PC-3 (cell line): ENCODE results near the gene FKBP9. TPM values are rescaled to one million over a fixed set of nuclear protein-coding genes. Genes with fewer than 3 reads are reported as not detected.

ENCODE experiments used
- ATAC-seq: fragments of 200-7000 bp; cut with Tn5 transposase; 2 replicates; pipeline ENCODE4 v1.9.1; 2020; ENCODE audit warnings: mild to moderate bottlenecking, moderate library complexity
- BruUV-seq: library from RNA; stranded (reverse); fragments of 400-500 nt; replicated peaks from 2 replicates; lab custom pipeline; 2021; lab: Mats Ljungman, UMichigan
- CTCF ChIA-PET: fragments of 300-600 bp; sonication (Branson Sonifier 250); formaldehyde crosslinking; loops from one replicate; lab custom pipeline; 2022; ENCODE audit warnings: antibody characterized with exemption; lab: Charles Lee
- POLR2A ChIA-PET: fragments of 300-600 bp; sonication (Branson Sonifier 250); formaldehyde crosslinking; loops from one replicate; lab custom pipeline; 2022; ENCODE audit warnings: antibody characterized with exemption; ENCODE audit not compliant: unreplicated experiment; lab: Charles Lee
- DNase-seq: peaks from one replicate; pipeline ENCODE4 v3.0.0-alpha.2; 2015
- H2AFZ ChIP-seq: fragments of 300-600 bp; sonication (generic); 2 replicates; pipeline ENCODE4 v1.6.0; 2016; ENCODE audit warnings: antibody characterized with exemption, low read length
- H3F3A ChIP-seq: fragments of 300-600 bp; sonication (generic); one replicate; pipeline ENCODE4 v1.6.0; 2017; ENCODE audit warnings: antibody characterized with exemption, low read length, control low read depth, mild to moderate bottlenecking; ENCODE audit not compliant: unreplicated experiment
- H3K27ac ChIP-seq: fragments of 300-600 bp; sonication (generic); 2 replicates; pipeline ENCODE4 v1.5.1; 2016; ENCODE audit warnings: mild to moderate bottlenecking, low read length
- H3K27me3 ChIP-seq: fragments of 300-600 bp; sonication (generic); 2 replicates; pipeline ENCODE4 v1.6.1; 2016; ENCODE audit warnings: low read length, mixed read lengths
- H3K36me3 ChIP-seq: fragments of 300-600 bp; sonication (generic); 2 replicates; pipeline ENCODE4 v1.6.1; 2016; ENCODE audit warnings: low read depth, mixed run types, low read length, mixed read lengths
- H3K4me1 ChIP-seq: fragments of 300-600 bp; sonication (generic); 2 replicates; pipeline ENCODE4 v1.5.1; 2016; ENCODE audit warnings: low read length; ENCODE audit not compliant: insufficient read depth
- H3K4me2 ChIP-seq: fragments of 300-600 bp; sonication (generic); 2 replicates; pipeline ENCODE4 v1.6.0; 2016; ENCODE audit warnings: low read length
- H3K4me3 ChIP-seq: fragments of 300-600 bp; sonication (generic); 2 replicates; pipeline ENCODE4 v1.5.1; 2016; ENCODE audit warnings: mild to moderate bottlenecking, low read length, mixed read lengths
- H3K79me2 ChIP-seq: fragments of 300-600 bp; sonication (generic); 2 replicates; pipeline ENCODE4 v1.6.1; 2017; ENCODE audit warnings: low read length, mixed read lengths
- H3K9ac ChIP-seq: fragments of 300-600 bp; sonication (generic); 2 replicates; pipeline ENCODE4 v1.6.0; 2016; ENCODE audit warnings: mild to moderate bottlenecking, low read length
- H3K9me2 ChIP-seq: fragments of 300-600 bp; sonication (generic); replicated peaks from 2 replicates; pipeline ENCODE4 v1.6.1; 2016; ENCODE audit warnings: mixed run types, low read length, mixed read lengths
- H3K9me3 ChIP-seq: fragments of 300-600 bp; sonication (generic); 2 replicates; pipeline ENCODE4 v1.6.1; 2016; ENCODE audit warnings: low read length, mixed read lengths
- H4K20me1 ChIP-seq: fragments of 300-600 bp; sonication (generic); 2 replicates; pipeline ENCODE4 v1.6.1; 2016; ENCODE audit warnings: low read length, mixed read lengths
- EZH2 ChIP-seq: fragments of 300-600 bp; sonication (generic); IDR thresholded peaks from one replicate; pipeline ENCODE4 v1.6.1; 2017; ENCODE audit warnings: antibody characterized with exemption, mild to moderate bottlenecking, low read length; ENCODE audit not compliant: unreplicated experiment
- EZH2phosphoT487 ChIP-seq: fragments of 300-600 bp; sonication (generic); IDR thresholded peaks from 2 replicates; pipeline ENCODE4 v1.6.1; 2018; ENCODE audit warnings: mild to moderate bottlenecking, antibody characterized with exemption, low read length, borderline replicate concordance
- intact Hi-C: fragments of 100-400 bp; cut with micrococcal nuclease; formaldehyde crosslinking; loops from 2 replicates; pipeline ENCODE4 v1.9.0; 2023
- total RNA-seq: library from RNA; depleted of rRNA; stranded (reverse); fragments of >200 nt; gene quantifications from 2 replicates; pipeline ENCODE4 v1.2.3, GENCODE V29; 2014
- TF ChIP-seq, protein P1 (sequence below): fragments of 300-600 bp; sonication (generic); conservative IDR thresholded peaks from 2 replicates; pipeline ENCODE4 v1.5.1; 2017; ENCODE audit warnings: antibody characterized with exemption, low read depth, mild to moderate bottlenecking, low read length

The FKBP9 gene
- total RNA-seq, 1 experiment from 2014 or later, result 63.4 TPM

GRCh38 chr7:32921896-32922295 lies 35.3 kb upstream of the FKBP9 start:
- H3K27me3 ChIP-seq, result no peaks in the 10 kb centered on the region
- no peaks in the 10 kb centered on the region for H3K9me2 ChIP-seq
- H3K79me2 ChIP-seq, result no peaks in the 10 kb centered on the region
- DNase-seq (no peak), ATAC-seq (no peak)
- no peak overlapping the region for H3K9ac ChIP-seq
- no peak overlapping the region for H2AFZ ChIP-seq
- no peaks in the 10 kb centered on the region for H3K9me3 ChIP-seq
- TF ChIP-seq, protein P1, sequence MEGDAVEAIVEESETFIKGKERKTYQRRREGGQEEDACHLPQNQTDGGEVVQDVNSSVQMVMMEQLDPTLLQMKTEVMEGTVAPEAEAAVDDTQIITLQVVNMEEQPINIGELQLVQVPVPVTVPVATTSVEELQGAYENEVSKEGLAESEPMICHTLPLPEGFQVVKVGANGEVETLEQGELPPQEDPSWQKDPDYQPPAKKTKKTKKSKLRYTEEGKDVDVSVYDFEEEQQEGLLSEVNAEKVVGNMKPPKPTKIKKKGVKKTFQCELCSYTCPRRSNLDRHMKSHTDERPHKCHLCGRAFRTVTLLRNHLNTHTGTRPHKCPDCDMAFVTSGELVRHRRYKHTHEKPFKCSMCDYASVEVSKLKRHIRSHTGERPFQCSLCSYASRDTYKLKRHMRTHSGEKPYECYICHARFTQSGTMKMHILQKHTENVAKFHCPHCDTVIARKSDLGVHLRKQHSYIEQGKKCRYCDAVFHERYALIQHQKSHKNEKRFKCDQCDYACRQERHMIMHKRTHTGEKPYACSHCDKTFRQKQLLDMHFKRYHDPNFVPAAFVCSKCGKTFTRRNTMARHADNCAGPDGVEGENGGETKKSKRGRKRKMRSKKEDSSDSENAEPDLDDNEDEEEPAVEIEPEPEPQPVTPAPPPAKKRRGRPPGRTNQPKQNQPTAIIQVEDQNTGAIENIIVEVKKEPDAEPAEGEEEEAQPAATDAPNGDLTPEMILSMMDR, result no peak
- TF ChIP-seq EZH2 (no peak), EZH2phosphoT487 (no peak)
- H3K4me1 ChIP-seq, result no peaks in the 10 kb centered on the region
- H4K20me1 ChIP-seq, result no peaks in the 10 kb centered on the region
- H3K4me2 ChIP-seq, result no peak overlapping the region
- ChIA-PET POLR2A (no interaction called here), CTCF (no interaction called here)
- no peaks in the 10 kb centered on the region for H3F3A ChIP-seq
- no peak overlapping the region for H3K27ac ChIP-seq
- H3K4me3 ChIP-seq, result no peak overlapping the region
- intact Hi-C loops, result loop anchor here (2.0 kb wide), 1 partner anchor 15 kb away; no protein-coding TSS in a partner anchor
- no peaks in the 10 kb centered on the region for H3K36me3 ChIP-seq
- BruUV-seq, result no TSS peak

- no peak overlapping the region for H3K27ac ChIP-seq
- DNase-seq (no peak), ATAC-seq (no peak)
- no peak overlapping the region for H3K9ac ChIP-seq
- no TSS peak for BruUV-seq
- H3K9me3 ChIP-seq, result no peaks in the 10 kb centered on the region
- intact Hi-C loops, result no loop called here
- H4K20me1 ChIP-seq, result no peaks in the 10 kb centered on the region
- ChIA-PET POLR2A (no interaction called here), CTCF (no interaction called here)
- no peak overlapping the region for H3K4me2 ChIP-seq
- H3K4me1 ChIP-seq, result no peaks in the 10 kb centered on the region
- H3K36me3 ChIP-seq, result no peaks in the 10 kb centered on the region
- no peak overlapping the region for H3K4me3 ChIP-seq
- no peaks in the 10 kb centered on the region for H3K9me2 ChIP-seq
- H3K79me2 ChIP-seq, result no peaks in the 10 kb centered on the region
- TF ChIP-seq, protein P1, result no peak
- TF ChIP-seq EZH2phosphoT487 (no peak), EZH2 (no peak)
- H3K27me3 ChIP-seq, result no peaks in the 10 kb centered on the region
- no peaks in the 10 kb centered on the region for H3F3A ChIP-seq
- H2AFZ ChIP-seq, result no peak overlapping the region
Observed at GRCh38 chr7:32928785-32929298, 28.4 kb upstream of the FKBP9 start.

DNA sequence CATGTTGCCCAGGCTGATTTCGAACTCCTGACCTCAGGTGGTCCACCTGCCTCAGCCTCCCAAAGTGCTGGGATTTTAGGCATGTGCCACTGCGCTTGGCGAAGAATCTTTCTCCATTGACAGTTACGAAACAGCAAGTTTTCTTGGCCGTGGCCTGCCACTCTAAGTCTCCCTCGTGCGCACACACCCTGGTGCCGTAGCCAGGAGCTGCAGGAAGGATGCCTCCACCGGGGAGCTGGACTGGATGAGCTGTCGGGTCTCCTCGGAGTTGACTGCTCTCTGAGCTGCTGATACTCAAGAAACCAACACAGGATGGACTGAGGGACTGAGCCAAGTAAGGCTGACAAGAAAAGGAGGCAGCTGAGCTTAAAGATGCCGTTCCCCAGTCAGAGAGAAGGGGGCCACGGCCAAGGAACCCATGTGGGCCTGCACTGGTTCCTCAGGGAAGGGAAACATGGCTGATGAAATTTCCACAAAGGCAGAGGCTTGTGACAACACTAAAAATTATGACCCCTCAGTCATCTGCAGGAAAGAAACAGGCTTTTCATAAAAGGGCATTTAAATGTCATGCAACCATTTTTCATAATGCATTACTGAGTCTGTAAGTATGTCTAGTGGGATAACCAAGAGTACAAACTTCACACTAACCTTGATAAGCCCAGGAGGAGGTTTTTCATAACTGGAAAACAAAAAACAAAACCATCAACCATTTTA lies 27.7 kb upstream of the FKBP9 start:
- Histone ChIP-seq H3K79me2 (no peaks in the 10 kb centered on the region), H4K20me1 (no peaks in the 10 kb centered on the region), H3K9me3 (no peaks in the 10 kb centered on the region), H2AFZ (no peak overlapping the region), H3K27me3 (no peaks in the 10 kb centered on the region), H3K9me2 (no peaks in the 10 kb centered on the region), H3K4me3 (no peak overlapping the region), H3K9ac (no peak overlapping the region), H3K4me2 (no peak overlapping the region), H3K27ac (no peak overlapping the region), H3F3A (no peaks in the 10 kb centered on the region), H3K4me1 (no peaks in the 10 kb centered on the region), H3K36me3 (no peaks in the 10 kb centered on the region)
- TF ChIP-seq, protein P1, result no peak
- TF ChIP-seq EZH2phosphoT487 (no peak), EZH2 (no peak)
- DNase-seq, result no peak
- ChIA-PET POLR2A (no interaction called here), CTCF (no interaction called here)
- BruUV-seq, result no TSS peak
- ATAC-seq, result no peak
- intact Hi-C loops, result no loop called here
